Kidney epithelial cell (primary cell): ENCODE measurements around the gene FBN1. TPM values are rescaled to one million over a fixed set of nuclear protein-coding genes. Genes with fewer than 3 reads are reported as not detected.

ENCODE experiments used
- DNase-seq: peaks from one replicate; pipeline ENCODE4 v3.0.0-alpha.2; 2010; ENCODE audit warnings: low read depth
- H3K27me3 ChIP-seq: 2 replicates; pipeline ENCODE4 v1.6.0; 2011; ENCODE audit warnings: low read length; ENCODE audit not compliant: control insufficient read depth, insufficient read depth
- H3K36me3 ChIP-seq: 2 replicates; pipeline ENCODE4 v1.5.1; 2011; ENCODE audit warnings: low read length; ENCODE audit not compliant: control insufficient read depth, insufficient read depth
- H3K4me3 ChIP-seq: 2 replicates; pipeline ENCODE4 v1.5.1; 2011; ENCODE audit warnings: low read depth, mild to moderate bottlenecking, control low read depth, low read length
- total RNA-seq: library from RNA; depleted of rRNA; stranded (reverse); fragments of >200 nt; gene quantifications from 2 replicates; pipeline ENCODE4 v1.2.3, GENCODE V29; 2015
- TF ChIP-seq, protein P1 (sequence below): IDR thresholded peaks from 2 replicates; pipeline ENCODE4 v1.5.1; 2011; ENCODE audit warnings: mild to moderate bottlenecking, moderate library complexity, low read length, control low read depth, inconsistent platforms; ENCODE audit not compliant: insufficient read depth, poor library complexity, severe bottlenecking

Gene FBN1
- total RNA-seq, 1 donor from 2014 or later: 35.9 TPM

DNA sequence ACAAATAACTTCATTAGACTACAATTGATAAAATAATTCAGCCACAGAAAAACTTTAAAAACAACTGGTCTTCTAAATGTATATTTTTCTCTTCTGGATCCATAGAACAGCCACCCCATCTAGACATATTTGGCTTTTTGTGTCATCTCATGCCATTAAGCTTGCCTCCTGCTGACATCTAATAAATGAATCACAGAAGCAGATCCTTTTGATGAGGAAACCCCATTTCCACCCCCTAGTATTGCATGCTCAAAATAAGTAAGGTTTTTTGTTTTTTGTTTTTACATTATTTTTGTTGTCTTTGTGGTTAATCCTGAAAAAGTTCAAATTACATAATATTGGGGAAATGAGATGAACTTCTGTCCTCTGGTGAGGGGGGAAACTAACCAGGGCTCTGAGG is 219.5 kb downstream of the FBN1 start:
- DNase-seq: no peak
- Histone ChIP-seq H3K27me3 (no peaks in the 10 kb centered on the region), H3K36me3 (peaks cover 1% of the 10 kb centered on the region), H3K4me3 (no peak overlapping the region)
- TF ChIP-seq, protein P1, sequence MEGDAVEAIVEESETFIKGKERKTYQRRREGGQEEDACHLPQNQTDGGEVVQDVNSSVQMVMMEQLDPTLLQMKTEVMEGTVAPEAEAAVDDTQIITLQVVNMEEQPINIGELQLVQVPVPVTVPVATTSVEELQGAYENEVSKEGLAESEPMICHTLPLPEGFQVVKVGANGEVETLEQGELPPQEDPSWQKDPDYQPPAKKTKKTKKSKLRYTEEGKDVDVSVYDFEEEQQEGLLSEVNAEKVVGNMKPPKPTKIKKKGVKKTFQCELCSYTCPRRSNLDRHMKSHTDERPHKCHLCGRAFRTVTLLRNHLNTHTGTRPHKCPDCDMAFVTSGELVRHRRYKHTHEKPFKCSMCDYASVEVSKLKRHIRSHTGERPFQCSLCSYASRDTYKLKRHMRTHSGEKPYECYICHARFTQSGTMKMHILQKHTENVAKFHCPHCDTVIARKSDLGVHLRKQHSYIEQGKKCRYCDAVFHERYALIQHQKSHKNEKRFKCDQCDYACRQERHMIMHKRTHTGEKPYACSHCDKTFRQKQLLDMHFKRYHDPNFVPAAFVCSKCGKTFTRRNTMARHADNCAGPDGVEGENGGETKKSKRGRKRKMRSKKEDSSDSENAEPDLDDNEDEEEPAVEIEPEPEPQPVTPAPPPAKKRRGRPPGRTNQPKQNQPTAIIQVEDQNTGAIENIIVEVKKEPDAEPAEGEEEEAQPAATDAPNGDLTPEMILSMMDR: no peak

DNA sequence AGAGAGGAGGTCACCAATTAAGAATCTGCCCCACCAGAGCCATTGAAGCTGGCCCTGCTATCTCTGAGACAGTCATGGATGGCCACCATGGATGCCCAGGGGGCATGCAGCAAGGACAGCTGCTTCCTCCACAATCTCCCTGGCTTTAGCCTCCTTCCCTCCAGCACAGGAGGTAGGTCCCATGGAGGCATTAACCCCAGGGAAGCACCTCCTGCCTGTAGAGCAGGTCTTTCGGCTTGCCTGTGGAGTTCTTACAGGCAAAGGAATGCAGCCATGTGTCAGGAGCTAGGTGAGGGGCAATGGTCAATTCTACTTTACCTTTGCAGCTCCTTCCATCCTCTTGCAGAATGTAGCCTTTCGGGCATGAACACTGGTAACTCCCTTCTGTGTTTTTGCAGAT is 220.5 kb downstream of the FBN1 start:
- Histone ChIP-seq H3K27me3 (no peaks in the 10 kb centered on the region), H3K36me3 (peaks cover 1% of the 10 kb centered on the region), H3K4me3 (no peak overlapping the region)
- DNase-seq: no peak
- TF ChIP-seq, protein P1: no peak

DNA sequence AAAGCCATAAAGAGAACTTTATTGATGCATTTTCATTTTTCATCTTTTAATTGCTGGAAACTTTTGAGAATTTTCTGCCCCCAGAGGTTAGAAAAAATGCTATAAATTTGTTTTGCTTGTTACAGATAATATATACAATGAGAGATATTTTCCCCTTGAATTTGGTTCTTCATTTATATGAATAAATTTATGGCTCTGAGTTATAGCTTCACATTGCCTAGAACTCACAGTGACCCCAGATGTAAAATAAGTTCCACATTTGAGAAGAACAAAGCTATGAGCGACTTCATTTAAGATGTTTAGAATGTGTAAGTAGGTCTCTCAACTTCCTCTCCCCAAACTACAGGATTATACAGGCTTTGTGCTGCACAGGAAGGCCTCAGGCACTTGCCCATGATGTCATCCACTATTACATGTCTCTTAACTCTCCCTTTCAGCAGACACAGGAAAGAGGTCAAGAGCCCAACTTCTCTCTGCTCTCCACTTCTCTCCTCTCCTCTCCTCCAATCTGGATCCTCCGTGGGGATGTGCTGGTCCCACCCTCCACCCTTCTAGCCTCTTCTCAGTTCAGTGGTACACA is 221.5 kb downstream of the FBN1 start:
- DNase-seq: no peak
- Histone ChIP-seq H3K27me3 (no peaks in the 10 kb centered on the region), H3K36me3 (peaks cover 1% of the 10 kb centered on the region), H3K4me3 (no peak overlapping the region)
- TF ChIP-seq, protein P1: no peak

DNA sequence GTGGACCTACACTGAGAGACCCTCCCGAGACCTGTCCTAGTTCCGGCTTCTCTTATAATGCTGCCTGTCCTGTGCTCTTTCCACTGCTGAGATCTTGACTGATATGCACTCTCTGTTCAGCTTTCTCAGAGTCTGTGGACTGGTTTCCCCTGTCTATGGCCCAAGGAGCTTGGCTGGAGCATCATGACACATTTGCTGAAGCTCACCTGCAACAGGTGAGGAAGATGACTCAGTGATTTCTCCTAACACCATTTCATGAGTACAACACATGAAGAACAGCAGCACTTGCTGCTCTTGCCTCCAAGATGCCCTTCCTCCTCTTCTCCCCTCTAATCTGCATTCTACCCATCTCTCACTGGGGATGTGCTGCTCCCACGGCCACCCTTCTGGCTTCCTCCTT is 222.2 kb downstream of the FBN1 start:
- Histone ChIP-seq H3K36me3 (peaks cover 1% of the 10 kb centered on the region), H3K4me3 (no peak overlapping the region), H3K27me3 (no peaks in the 10 kb centered on the region)
- TF ChIP-seq, protein P1: no peak
- no peak for DNase-seq

DNA sequence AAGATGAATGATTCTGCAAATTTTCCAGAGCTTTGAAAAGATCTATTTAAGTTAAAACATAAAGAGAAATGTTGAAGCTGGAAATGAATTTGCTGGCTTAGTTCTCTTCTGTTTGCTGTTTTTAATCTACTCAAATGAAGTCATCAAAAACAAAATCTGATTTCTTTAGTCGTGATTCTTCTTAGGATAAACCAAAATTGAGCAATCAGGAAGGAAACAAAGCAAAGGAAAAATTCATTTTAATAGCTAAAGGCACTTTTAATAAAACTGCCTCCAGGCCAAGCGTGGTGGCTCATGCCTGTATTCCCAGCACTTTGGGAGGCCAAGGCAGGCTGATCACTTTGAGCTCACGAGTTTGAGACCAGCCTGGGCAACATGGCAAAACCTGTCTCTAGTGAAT is 223.1 kb downstream of the FBN1 start:
- Histone ChIP-seq H3K27me3 (no peaks in the 10 kb centered on the region), H3K36me3 (peaks cover 1% of the 10 kb centered on the region), H3K4me3 (no peak overlapping the region)
- no peak for DNase-seq
- TF ChIP-seq, protein P1: no peak

DNA sequence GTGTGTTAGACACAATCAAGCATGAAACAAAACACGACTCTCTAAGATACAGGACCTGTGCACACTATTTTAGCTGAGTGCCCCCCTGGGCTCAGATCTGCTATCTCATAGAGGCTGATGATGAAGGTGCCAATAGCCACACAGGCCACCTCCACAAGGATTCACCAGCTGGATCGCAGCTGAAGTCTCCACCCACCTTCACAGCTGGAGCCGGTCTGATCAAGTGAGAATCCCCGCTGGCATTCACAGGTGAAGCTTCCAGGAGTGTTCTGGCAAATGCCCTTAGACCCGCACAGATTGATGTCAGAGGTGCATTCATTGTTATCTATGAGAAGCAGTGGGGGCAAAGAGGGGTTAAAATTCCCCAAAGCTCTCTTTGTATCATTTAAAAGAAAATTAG is 224.1 kb downstream of the FBN1 start:
- Histone ChIP-seq H3K36me3 (peaks cover 1% of the 10 kb centered on the region), H3K4me3 (no peak overlapping the region), H3K27me3 (no peaks in the 10 kb centered on the region)
- TF ChIP-seq, protein P1: no peak
- DNase-seq: no peak
